Measurements from ENCODE around the gene MEIS2. TPM values are rescaled to one million over a fixed set of nuclear protein-coding genes. Genes with fewer than 3 reads are reported as not detected.

MEIS2 gene
- total RNA-seq, 6 experiments from 2014 or later: 31.8 to 48.0 (median 42.8) TPM

DNA sequence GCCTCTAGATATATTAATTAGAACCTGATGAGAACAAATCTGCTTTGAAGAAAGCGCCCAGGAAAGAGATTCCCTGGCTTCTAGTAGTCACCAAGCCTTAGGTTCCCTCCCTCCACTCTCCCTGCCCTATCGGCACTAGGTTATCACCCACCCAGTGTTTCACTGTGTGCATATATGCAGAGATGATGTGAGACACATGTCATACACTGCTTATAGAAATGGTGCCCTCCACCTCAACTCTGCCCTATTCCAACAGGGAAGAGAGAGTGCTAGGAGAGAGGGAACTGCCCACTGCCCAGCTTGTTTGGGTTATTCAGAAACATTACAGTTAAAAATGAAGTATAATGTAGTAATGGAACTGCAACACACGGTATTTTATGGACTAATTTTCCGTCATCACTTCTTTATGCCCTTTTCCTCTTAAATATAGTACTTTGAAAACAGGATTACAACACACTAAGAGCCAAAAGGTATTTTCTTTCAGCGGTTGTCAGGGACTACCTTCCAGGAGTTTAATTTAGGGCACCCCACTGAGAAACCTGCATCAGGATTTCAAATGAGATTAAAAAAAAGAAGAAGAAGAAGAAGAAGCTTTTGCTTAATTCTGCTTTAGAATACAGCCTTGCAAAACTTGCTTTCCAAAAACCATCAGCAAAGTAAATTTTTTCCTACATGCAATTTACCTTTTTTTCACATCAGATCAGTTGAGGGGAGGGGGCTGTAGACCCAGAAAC, 55.3 kb downstream of the MEIS2 start:
- H3K4me3 Mint-ChIP-seq: no peak overlapping the region
- no peak for DNase-seq

GRCh38 chr15:37041836-37042235, 58.5 kb downstream of the MEIS2 start:
- no peak for DNase-seq
- TF ChIP-seq, protein P1, sequence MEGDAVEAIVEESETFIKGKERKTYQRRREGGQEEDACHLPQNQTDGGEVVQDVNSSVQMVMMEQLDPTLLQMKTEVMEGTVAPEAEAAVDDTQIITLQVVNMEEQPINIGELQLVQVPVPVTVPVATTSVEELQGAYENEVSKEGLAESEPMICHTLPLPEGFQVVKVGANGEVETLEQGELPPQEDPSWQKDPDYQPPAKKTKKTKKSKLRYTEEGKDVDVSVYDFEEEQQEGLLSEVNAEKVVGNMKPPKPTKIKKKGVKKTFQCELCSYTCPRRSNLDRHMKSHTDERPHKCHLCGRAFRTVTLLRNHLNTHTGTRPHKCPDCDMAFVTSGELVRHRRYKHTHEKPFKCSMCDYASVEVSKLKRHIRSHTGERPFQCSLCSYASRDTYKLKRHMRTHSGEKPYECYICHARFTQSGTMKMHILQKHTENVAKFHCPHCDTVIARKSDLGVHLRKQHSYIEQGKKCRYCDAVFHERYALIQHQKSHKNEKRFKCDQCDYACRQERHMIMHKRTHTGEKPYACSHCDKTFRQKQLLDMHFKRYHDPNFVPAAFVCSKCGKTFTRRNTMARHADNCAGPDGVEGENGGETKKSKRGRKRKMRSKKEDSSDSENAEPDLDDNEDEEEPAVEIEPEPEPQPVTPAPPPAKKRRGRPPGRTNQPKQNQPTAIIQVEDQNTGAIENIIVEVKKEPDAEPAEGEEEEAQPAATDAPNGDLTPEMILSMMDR (IDR thresholded peaks at IDR 0.05): no peak
- H3K27ac Mint-ChIP-seq: no peak overlapping the region
- peaks cover 28% of the 10 kb centered on the region for H3K4me1 Mint-ChIP-seq (ENCODE audit: low read depth)
- H3K4me3 Mint-ChIP-seq: no peak overlapping the region
- no peaks in the 10 kb centered on the region for H3K9me3 Mint-ChIP-seq
- H3K27me3 Mint-ChIP-seq (ENCODE audit: insufficient read depth): peaks cover 3% of the 10 kb centered on the region; the same call in 1 of the 2 replicates
- peaks cover 36% of the 10 kb centered on the region for H3K36me3 Mint-ChIP-seq (ENCODE audit: low read depth)

More for the DNA sequence above, 55.3 kb downstream of the MEIS2 start:
- Mint-ChIP-seq H3K27me3 (ENCODE audit: insufficient read depth) (peaks cover 3% of the 10 kb centered on the region; the same call in 1 of the 2 replicates), H3K4me1 (ENCODE audit: low read depth) (peaks cover 18% of the 10 kb centered on the region), H3K9me3 (no peaks in the 10 kb centered on the region), H3K27ac (no peak overlapping the region), H3K36me3 (ENCODE audit: low read depth) (peaks cover 24% of the 10 kb centered on the region)
- TF ChIP-seq, protein P1 (IDR thresholded peaks at IDR 0.05): no peak

GRCh38 chr15:37041042-37041441, 59.3 kb downstream of the MEIS2 start:
- Mint-ChIP-seq H3K36me3 (ENCODE audit: low read depth) (peaks cover 40% of the 10 kb centered on the region), H3K27me3 (ENCODE audit: insufficient read depth) (peaks cover 3% of the 10 kb centered on the region; the same call in 1 of the 2 replicates), H3K27ac (no peak overlapping the region), H3K4me1 (ENCODE audit: low read depth) (peaks cover 24% of the 10 kb centered on the region), H3K9me3 (no peaks in the 10 kb centered on the region), H3K4me3 (no peak overlapping the region)
- TF ChIP-seq, protein P1 (IDR thresholded peaks at IDR 0.05): no peak
- DNase-seq: no peak

GRCh38 chr15:37040072-37040742, 60.1 kb downstream of the MEIS2 start:
- TF ChIP-seq, protein P1 (IDR thresholded peaks at IDR 0.05): no peak
- Mint-ChIP-seq H3K27ac (no peak overlapping the region), H3K4me1 (ENCODE audit: low read depth) (peaks cover 32% of the 10 kb centered on the region), H3K4me3 (no peak overlapping the region), H3K36me3 (ENCODE audit: low read depth) (peaks cover 47% of the 10 kb centered on the region), H3K27me3 (ENCODE audit: insufficient read depth) (peaks cover 3% of the 10 kb centered on the region; the same call in 1 of the 2 replicates), H3K9me3 (no peaks in the 10 kb centered on the region)
- no peak for DNase-seq

DNA sequence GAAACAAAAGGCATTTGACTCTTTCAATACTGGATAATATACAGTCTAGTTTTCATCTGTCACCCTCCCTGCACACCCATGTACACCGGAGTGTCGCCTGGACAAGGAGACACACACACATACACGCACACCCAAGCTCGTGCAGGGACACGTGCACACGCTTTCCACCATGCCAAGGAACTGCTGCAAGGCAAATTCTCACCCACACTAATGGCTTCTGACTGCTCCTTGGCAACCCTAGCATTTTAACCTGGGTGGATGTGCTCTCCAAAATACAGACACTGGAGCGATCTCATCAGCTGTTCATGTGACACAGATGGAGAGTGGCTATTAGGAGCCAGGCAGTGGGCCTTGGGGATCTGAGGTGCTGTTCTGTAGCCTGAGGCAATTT, 61.6 kb downstream of the MEIS2 start:
- peaks cover 46% of the 10 kb centered on the region for H3K36me3 Mint-ChIP-seq (ENCODE audit: low read depth)
- H3K4me1 Mint-ChIP-seq (ENCODE audit: low read depth): peaks cover 38% of the 10 kb centered on the region
- TF ChIP-seq, protein P1 (IDR thresholded peaks at IDR 0.05): no peak
- H3K27me3 Mint-ChIP-seq (ENCODE audit: insufficient read depth): peaks cover 3% of the 10 kb centered on the region; the same call in 1 of the 2 replicates
- DNase-seq: no peak
- H3K9me3 Mint-ChIP-seq: no peaks in the 10 kb centered on the region
- no peak overlapping the region for H3K27ac Mint-ChIP-seq
- H3K4me3 Mint-ChIP-seq: no peak overlapping the region

Data from HFFc6 (cell line).